ENCODE measurements around the gene COQ2. TPM values are rescaled to one million over a fixed set of nuclear protein-coding genes. Genes with fewer than 3 reads are reported as not detected.

Gene COQ2
- total RNA-seq, 2 experiments from 2014 or later, result 18.3 to 20.3 TPM

DNA sequence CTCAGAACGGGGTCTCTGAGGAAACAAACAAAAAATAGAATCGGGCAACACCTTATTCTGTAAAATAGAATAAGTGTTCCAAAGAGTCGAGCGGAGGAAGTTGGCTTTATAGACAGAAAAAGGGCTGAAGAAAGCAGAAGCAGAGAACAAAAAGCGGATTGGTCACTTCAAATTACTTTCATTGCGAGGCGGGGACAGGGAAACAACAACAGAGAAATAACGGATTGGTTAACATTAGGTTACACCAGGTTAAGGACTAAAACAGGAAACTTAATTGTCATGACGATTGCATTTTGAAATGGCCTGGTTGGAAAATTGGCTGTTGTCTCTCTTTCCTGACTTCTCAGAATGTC lies 433 bp upstream of the COQ2 start:
- Mint-ChIP-seq H3K4me3 (peak overlapping the region; percentile 87), H3K9me3 (peaks cover 1% of the 10 kb centered on the region), H3K4me1 (ENCODE audit: low read depth) (peaks cover 43% of the 10 kb centered on the region), H3K36me3 (ENCODE audit: low read depth) (no peaks in the 10 kb centered on the region), H3K27ac (peak overlapping the region; percentile 99), H3K27me3 (no peaks in the 10 kb centered on the region)
- intact Hi-C loops (cut with micrococcal nuclease), result loop anchor here (10.0 kb wide), 1 partner anchor 380 kb away; the partner anchor contains the start of gene THAP9
- POLR2A ChIA-PET, result interaction anchor here (0.6 to 2.0 kb wide), 12 partner anchors 11 to 250 kb away, joined by 3 to 8 read pairs (median 4); partner anchors contain the start of gene COPS4
- TF ChIP-seq, protein P1, sequence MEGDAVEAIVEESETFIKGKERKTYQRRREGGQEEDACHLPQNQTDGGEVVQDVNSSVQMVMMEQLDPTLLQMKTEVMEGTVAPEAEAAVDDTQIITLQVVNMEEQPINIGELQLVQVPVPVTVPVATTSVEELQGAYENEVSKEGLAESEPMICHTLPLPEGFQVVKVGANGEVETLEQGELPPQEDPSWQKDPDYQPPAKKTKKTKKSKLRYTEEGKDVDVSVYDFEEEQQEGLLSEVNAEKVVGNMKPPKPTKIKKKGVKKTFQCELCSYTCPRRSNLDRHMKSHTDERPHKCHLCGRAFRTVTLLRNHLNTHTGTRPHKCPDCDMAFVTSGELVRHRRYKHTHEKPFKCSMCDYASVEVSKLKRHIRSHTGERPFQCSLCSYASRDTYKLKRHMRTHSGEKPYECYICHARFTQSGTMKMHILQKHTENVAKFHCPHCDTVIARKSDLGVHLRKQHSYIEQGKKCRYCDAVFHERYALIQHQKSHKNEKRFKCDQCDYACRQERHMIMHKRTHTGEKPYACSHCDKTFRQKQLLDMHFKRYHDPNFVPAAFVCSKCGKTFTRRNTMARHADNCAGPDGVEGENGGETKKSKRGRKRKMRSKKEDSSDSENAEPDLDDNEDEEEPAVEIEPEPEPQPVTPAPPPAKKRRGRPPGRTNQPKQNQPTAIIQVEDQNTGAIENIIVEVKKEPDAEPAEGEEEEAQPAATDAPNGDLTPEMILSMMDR (IDR thresholded peaks at IDR 0.05), result no peak
- ATAC-seq, result peak; percentile 26
- DNase-seq, result peak; percentile 31
- CTCF ChIA-PET, result interaction anchor here (0.7 to 5.5 kb wide), 24 partner anchors 8 to 278 kb away, joined by 3 to 48 read pairs (median 6); partner anchors contain the start of genes COPS4, HELQ, HPSE and LIN54

DNA sequence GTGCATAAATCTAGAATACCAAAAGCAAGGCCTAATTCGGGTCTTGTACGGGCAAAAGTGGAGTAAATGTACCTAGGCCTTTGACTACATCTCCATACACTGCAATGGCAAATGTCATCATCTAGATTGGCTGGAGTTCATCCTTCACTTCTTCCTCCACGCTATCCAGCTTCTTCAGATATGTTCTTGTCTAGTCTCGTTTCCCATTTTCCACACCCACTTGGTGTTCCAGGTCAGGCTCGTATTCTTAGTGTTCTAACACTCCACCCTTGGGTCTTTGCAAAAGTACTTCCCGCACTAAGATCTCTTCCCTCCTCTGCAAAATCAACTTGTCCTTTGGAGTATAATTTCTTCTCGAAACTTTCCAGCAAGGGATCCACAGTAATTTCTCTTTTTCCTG lies 1.4 kb downstream of the COQ2 start:
- ChIA-PET POLR2A (interaction anchor here (0.6 to 1.4 kb wide), 6 partner anchors 52 to 244 kb away, joined by 3 to 4 read pairs (median 3); partner anchors contain the start of gene HPSE), CTCF (interaction anchor here (0.9 to 5.5 kb wide), 22 partner anchors 10 to 276 kb away, joined by 3 to 48 read pairs (median 6); partner anchors contain the start of genes HELQ and MRPS18C)
- no peaks in the 10 kb centered on the region for H3K9me3 Mint-ChIP-seq
- peak overlapping the region; percentile 87 for H3K4me3 Mint-ChIP-seq
- TF ChIP-seq, protein P1 (IDR thresholded peaks at IDR 0.05), result no peak
- H3K27ac Mint-ChIP-seq, result no peak overlapping the region
- no peak for ATAC-seq
- peaks cover 43% of the 10 kb centered on the region for H3K4me1 Mint-ChIP-seq (ENCODE audit: low read depth)
- peaks cover 3% of the 10 kb centered on the region for H3K36me3 Mint-ChIP-seq (ENCODE audit: low read depth)
- H3K27me3 Mint-ChIP-seq, result no peaks in the 10 kb centered on the region
- intact Hi-C loops (cut with micrococcal nuclease), result loop anchor here (5.0 to 10.0 kb wide), 3 partner anchors 174 to 378 kb away; partner anchors contain the start of genes HELQ, MRPS18C and THAP9
- no peak for DNase-seq

DNA sequence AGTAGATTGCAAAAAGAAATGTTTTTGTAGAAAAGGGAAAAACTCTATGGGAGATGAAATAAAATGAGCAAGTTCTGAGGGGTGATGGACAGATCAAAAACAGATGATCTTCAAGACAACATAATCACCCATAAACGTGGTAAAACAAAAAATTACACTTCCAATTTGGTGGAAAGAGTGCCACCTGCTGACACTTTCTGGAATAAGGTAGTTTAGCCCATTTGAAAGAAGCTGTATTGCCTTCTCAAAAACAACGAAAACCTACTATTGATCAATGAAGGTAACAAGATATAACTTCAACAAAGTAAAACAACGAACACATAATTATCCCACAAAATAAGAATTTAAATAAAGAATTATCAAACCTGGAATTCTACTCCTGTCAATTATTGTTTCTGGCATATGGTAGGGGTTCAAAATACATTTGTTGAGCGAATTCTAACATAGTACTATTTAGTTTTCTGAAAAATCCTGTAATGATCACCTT lies 2.5 kb downstream of the COQ2 start:
- no peak overlapping the region for H3K27ac Mint-ChIP-seq
- H3K9me3 Mint-ChIP-seq, result no peaks in the 10 kb centered on the region
- H3K4me1 Mint-ChIP-seq (ENCODE audit: low read depth), result peaks cover 46% of the 10 kb centered on the region
- ATAC-seq, result peak; percentile 18
- TF ChIP-seq, protein P1 (IDR thresholded peaks at IDR 0.05), result peak; percentile 75
- peak overlapping the region; percentile 13 for H3K4me3 Mint-ChIP-seq
- intact Hi-C loops (cut with micrococcal nuclease), result loop anchor here (5.0 to 10.0 kb wide), 3 partner anchors 175 to 377 kb away; partner anchors contain the start of genes HELQ, MRPS18C and THAP9
- ChIA-PET POLR2A (interaction anchor here (0.9 to 1.0 kb wide), 2 partner anchors 75 to 207 kb away, joined by 3 read pairs; no protein-coding TSS in a partner anchor), CTCF (interaction anchor here (0.6 to 5.5 kb wide), 28 partner anchors 9 to 376 kb away, joined by 3 to 48 read pairs (median 4); no protein-coding TSS in a partner anchor)
- DNase-seq, result peak; percentile 78
- H3K36me3 Mint-ChIP-seq (ENCODE audit: low read depth), result peaks cover 7% of the 10 kb centered on the region
- H3K27me3 Mint-ChIP-seq, result no peaks in the 10 kb centered on the region

DNA sequence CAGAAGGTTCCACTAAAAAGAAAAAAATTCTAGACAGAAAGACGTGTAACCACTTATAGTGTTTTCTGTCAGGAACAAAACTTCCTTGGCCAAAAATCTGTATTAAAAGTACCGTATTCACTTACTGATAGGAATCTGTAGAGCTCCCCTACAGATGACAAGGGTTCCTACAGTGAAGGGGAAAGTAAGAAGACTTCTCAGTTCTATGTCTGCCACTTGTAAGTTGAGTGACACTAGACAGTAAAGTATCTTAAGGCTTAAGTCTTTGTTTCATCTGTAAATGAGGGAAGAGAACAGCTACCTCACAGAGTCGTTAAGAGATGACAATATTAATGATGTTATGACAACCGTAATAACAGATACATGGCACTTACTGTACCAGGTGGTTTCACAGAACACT lies 3.3 kb downstream of the COQ2 start:
- H3K27ac Mint-ChIP-seq, result no peak overlapping the region
- no peaks in the 10 kb centered on the region for H3K27me3 Mint-ChIP-seq
- H3K4me3 Mint-ChIP-seq, result no peak overlapping the region
- intact Hi-C loops (cut with micrococcal nuclease), result loop anchor here (5.0 to 10.0 kb wide), 3 partner anchors 176 to 377 kb away; partner anchors contain the start of genes HELQ, MRPS18C and THAP9
- peaks cover 13% of the 10 kb centered on the region for H3K36me3 Mint-ChIP-seq (ENCODE audit: low read depth)
- TF ChIP-seq, protein P1 (IDR thresholded peaks at IDR 0.05), result no peak
- ChIA-PET POLR2A (interaction anchor here (0.8 kb wide), 1 partner anchor 55 kb away, joined by 3 read pairs; no protein-coding TSS in a partner anchor), CTCF (interaction anchor here (0.8 to 5.5 kb wide), 24 partner anchors 9 to 440 kb away, joined by 3 to 48 read pairs (median 4); no protein-coding TSS in a partner anchor)
- DNase-seq (no peak), ATAC-seq (no peak)
- H3K4me1 Mint-ChIP-seq (ENCODE audit: low read depth), result peaks cover 52% of the 10 kb centered on the region
- no peaks in the 10 kb centered on the region for H3K9me3 Mint-ChIP-seq

All from activated CD8-positive, alpha-beta T cell treated with anti-CD3 and anti-CD28 coated beads for 36 hours (primary cell).